ENCODE measurements around the gene CX3CL1. TPM values are rescaled to one million over a fixed set of nuclear protein-coding genes. Genes with fewer than 3 reads are reported as not detected.

CX3CL1 gene
- total and polyA plus RNA-seq, 2 donors (not counting 3 experiments of a cell fraction or from before 2014, with no cell fraction given) = 2.0 to 2.3 TPM

GRCh38 chr16:57413733-57414132 lies 41.4 kb downstream of the CX3CL1 start:
- no peaks in the 10 kb centered on the region for H3K9me1 ChIP-seq (replicated peaks; ENCODE audit: control insufficient read depth, extremely low read depth, insufficient read depth, low read length)
- no peaks in the 10 kb centered on the region for H3K36me3 ChIP-seq (ENCODE audit: control insufficient read depth in 2 of 2, extremely low read depth in 1 of 2, insufficient read depth in 2 of 2, low read length in 2 of 2)
- dilution Hi-C loops (cut with MboI; ENCODE audit: extremely low pct_ligation_motif_present, low sequenced_read_pairs) (loop anchor here (25.0 kb wide), 1 partner anchor 101 kb away; no protein-coding TSS in a partner anchor), intact Hi-C loops (cut with micrococcal nuclease) (no loop called here)
- ChIA-PET POLR2A (interaction anchor here (0.7 kb wide), 2 partner anchors 110 to 499 kb away, joined by 4 to 8 read pairs; no protein-coding TSS in a partner anchor), CTCF (interaction anchor here (0.6 to 16.2 kb wide), 3 partner anchors 12 to 362 kb away, joined by 3 to 507 read pairs (median 3); no protein-coding TSS in a partner anchor)
- H3K4me1 ChIP-seq (ENCODE audit: control insufficient read depth, extremely low read depth, insufficient read depth, low read length) = peaks cover 16% of the 10 kb centered on the region
- no TSS peak for BruUV-seq (replicated peaks)
- H3K9me3 ChIP-seq (replicated peaks; ENCODE audit: control insufficient read depth, insufficient read depth, low read length) = no peaks in the 10 kb centered on the region
- no peak for DNase-seq (ENCODE audit: low read depth, low spot score)
- no peak overlapping the region for H3K27ac ChIP-seq (ENCODE audit: insufficient read depth, low read depth, low read length)
- no peak overlapping the region for H3K4me3 ChIP-seq (replicated peaks in 1 of 3; ENCODE audit: insufficient read depth in 1 of 3, low read depth in 1 of 3, low read length in 3 of 3)
- H3K79me2 ChIP-seq (ENCODE audit: control insufficient read depth, insufficient read depth, low read length) = no peaks in the 10 kb centered on the region
- no peak overlapping the region for H2AFZ ChIP-seq (ENCODE audit: low read depth, low read length)
- no peak overlapping the region for H3K4me2 ChIP-seq (ENCODE audit: insufficient read depth, low read length)
- FAIRE-seq = no peak
- H3K27me3 ChIP-seq (ENCODE audit: control insufficient read depth in 2 of 2, insufficient read depth in 2 of 2, low read length in 2 of 2) = no peaks in the 10 kb centered on the region
- no peaks in the 10 kb centered on the region for H4K20me1 ChIP-seq (replicated peaks; ENCODE audit: control insufficient read depth, extremely low read depth, insufficient read depth, low read length)
- H3K9ac ChIP-seq (replicated peaks; ENCODE audit: extremely low read depth, insufficient read depth, low read length) = no peak overlapping the region
- TF ChIP-seq POLR2AphosphoS5 (IDR thresholded peaks at IDR 0.05; ENCODE audit: insufficient read depth, low read depth, low read length) (no peak), MAX (IDR thresholded peaks at IDR 0.05; ENCODE audit: insufficient read depth, insufficient read length) (no peak), CTCF (IDR thresholded peaks at IDR 0.05; ENCODE audit: extremely low read depth in 1 of 2, insufficient read depth in 1 of 2, low read depth in 1 of 2, low read length in 2 of 2) (no peak), POLR2A (IDR thresholded peaks at IDR 0.05; ENCODE audit: low read depth, low read length) (no peak), MYC (IDR thresholded peaks at IDR 0.05; ENCODE audit: low read depth, low read length) (no peak)

GRCh38 chr16:57416084-57416483 lies 43.8 kb downstream of the CX3CL1 start:
- FAIRE-seq (no peak), DNase-seq (ENCODE audit: low read depth, low spot score) (no peak)
- no peak overlapping the region for H3K9ac ChIP-seq (replicated peaks; ENCODE audit: extremely low read depth, insufficient read depth, low read length)
- H3K4me3 ChIP-seq (replicated peaks in 1 of 3; ENCODE audit: insufficient read depth in 1 of 3, low read depth in 1 of 3, low read length in 3 of 3) = no peak overlapping the region
- no peaks in the 10 kb centered on the region for H3K9me3 ChIP-seq (replicated peaks; ENCODE audit: control insufficient read depth, insufficient read depth, low read length)
- ChIA-PET POLR2A (no interaction called here), CTCF (interaction anchor here (1.0 to 16.2 kb wide), 12 partner anchors 10 to 111 kb away, joined by 3 to 507 read pairs (median 8); partner anchors contain the start of genes CCL17 and POLR2C)
- no peak overlapping the region for H3K4me2 ChIP-seq (ENCODE audit: insufficient read depth, low read length)
- H3K9me1 ChIP-seq (replicated peaks; ENCODE audit: control insufficient read depth, extremely low read depth, insufficient read depth, low read length) = no peaks in the 10 kb centered on the region
- H3K4me1 ChIP-seq (ENCODE audit: control insufficient read depth, extremely low read depth, insufficient read depth, low read length) = peaks cover 7% of the 10 kb centered on the region
- no peaks in the 10 kb centered on the region for H3K36me3 ChIP-seq (ENCODE audit: control insufficient read depth in 2 of 2, extremely low read depth in 1 of 2, insufficient read depth in 2 of 2, low read length in 2 of 2)
- H4K20me1 ChIP-seq (replicated peaks; ENCODE audit: control insufficient read depth, extremely low read depth, insufficient read depth, low read length) = no peaks in the 10 kb centered on the region
- BruUV-seq (replicated peaks) = no TSS peak
- H3K27me3 ChIP-seq (ENCODE audit: control insufficient read depth in 2 of 2, insufficient read depth in 2 of 2, low read length in 2 of 2) = no peaks in the 10 kb centered on the region
- no peaks in the 10 kb centered on the region for H3K79me2 ChIP-seq (ENCODE audit: control insufficient read depth, insufficient read depth, low read length)
- no peak for TF ChIP-seq FOS (IDR thresholded peaks at IDR 0.05; ENCODE audit: borderline replicate concordance, insufficient read depth, low read length)
- TF ChIP-seq MYC (IDR thresholded peaks at IDR 0.05; ENCODE audit: low read depth, low read length) = no peak
- no peak for TF ChIP-seq JUN (IDR thresholded peaks at IDR 0.05; ENCODE audit: borderline replicate concordance, insufficient read depth, insufficient read length, low read depth)
- TF ChIP-seq POLR2AphosphoS5 (IDR thresholded peaks at IDR 0.05; ENCODE audit: insufficient read depth, low read depth, low read length) = no peak
- no peak for TF ChIP-seq POLR2A (IDR thresholded peaks at IDR 0.05; ENCODE audit: low read depth, low read length)
- TF ChIP-seq EZH2 (IDR thresholded peaks at IDR 0.05; ENCODE audit: borderline replicate concordance, low read depth, low read length, severe bottlenecking) = no peak
- no peak for TF ChIP-seq GATA2 (IDR thresholded peaks at IDR 0.05; ENCODE audit: insufficient read depth, insufficient read length, low read depth, low read length)
- TF ChIP-seq CTCF (IDR thresholded peaks at IDR 0.05; ENCODE audit: extremely low read depth in 1 of 2, insufficient read depth in 1 of 2, low read depth in 1 of 2, low read length in 2 of 2) = no peak
- TF ChIP-seq MAX (IDR thresholded peaks at IDR 0.05; ENCODE audit: insufficient read depth, insufficient read length) = no peak
- no peak overlapping the region for H3K27ac ChIP-seq (ENCODE audit: insufficient read depth, low read depth, low read length)
- intact Hi-C loops (cut with micrococcal nuclease) = loop anchor here (5.0 kb wide), 2 partner anchors 229 to 334 kb away; partner anchors contain the start of genes PSME3IP1 and RSPRY1
- peak overlapping the region; percentile 88 for H2AFZ ChIP-seq (ENCODE audit: low read depth, low read length)
- dilution Hi-C loops (cut with MboI; ENCODE audit: extremely low pct_ligation_motif_present, low sequenced_read_pairs) = loop anchor here (25.0 kb wide), 1 partner anchor 104 kb away; no protein-coding TSS in a partner anchor

Measured in endothelial cell of umbilical vein (primary cell).